Hepatocyte (in vitro differentiated cells): ENCODE results near the gene PSD2.

Experiments
- EZH2 ChIP-seq: fragments of 200-600 bp; sonication (generic); IDR thresholded peaks from 2 replicates; pipeline ENCODE4 v1.6.1; 2016; ENCODE audit warnings: antibody characterized with exemption, mild to moderate bottlenecking, borderline replicate concordance
- EZH2phosphoT487 ChIP-seq: fragments of 200-600 bp; sonication (generic); IDR thresholded peaks from one replicate; pipeline ENCODE4 v1.6.1; 2018; ENCODE audit warnings: antibody characterized with exemption, mild to moderate bottlenecking, low read depth, moderate library complexity; ENCODE audit not compliant: unreplicated experiment, severe bottlenecking
- TF ChIP-seq, protein P1 (sequence below): fragments of 200-600 bp; sonication (generic); IDR thresholded peaks from 2 replicates; pipeline ENCODE4 v1.5.1; 2016; ENCODE audit warnings: antibody characterized with exemption, mild to moderate bottlenecking; ENCODE audit not compliant: poor library complexity

GRCh38 chr5:139758510-139759075, 37.0 kb upstream of the PSD2 start:
- TF ChIP-seq, protein P1, sequence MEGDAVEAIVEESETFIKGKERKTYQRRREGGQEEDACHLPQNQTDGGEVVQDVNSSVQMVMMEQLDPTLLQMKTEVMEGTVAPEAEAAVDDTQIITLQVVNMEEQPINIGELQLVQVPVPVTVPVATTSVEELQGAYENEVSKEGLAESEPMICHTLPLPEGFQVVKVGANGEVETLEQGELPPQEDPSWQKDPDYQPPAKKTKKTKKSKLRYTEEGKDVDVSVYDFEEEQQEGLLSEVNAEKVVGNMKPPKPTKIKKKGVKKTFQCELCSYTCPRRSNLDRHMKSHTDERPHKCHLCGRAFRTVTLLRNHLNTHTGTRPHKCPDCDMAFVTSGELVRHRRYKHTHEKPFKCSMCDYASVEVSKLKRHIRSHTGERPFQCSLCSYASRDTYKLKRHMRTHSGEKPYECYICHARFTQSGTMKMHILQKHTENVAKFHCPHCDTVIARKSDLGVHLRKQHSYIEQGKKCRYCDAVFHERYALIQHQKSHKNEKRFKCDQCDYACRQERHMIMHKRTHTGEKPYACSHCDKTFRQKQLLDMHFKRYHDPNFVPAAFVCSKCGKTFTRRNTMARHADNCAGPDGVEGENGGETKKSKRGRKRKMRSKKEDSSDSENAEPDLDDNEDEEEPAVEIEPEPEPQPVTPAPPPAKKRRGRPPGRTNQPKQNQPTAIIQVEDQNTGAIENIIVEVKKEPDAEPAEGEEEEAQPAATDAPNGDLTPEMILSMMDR: no peak
- TF ChIP-seq EZH2: no peak
- no peak for TF ChIP-seq EZH2phosphoT487
